ENCODE data around the gene LYPLAL1.

- TF ChIP-seq, protein P1, sequence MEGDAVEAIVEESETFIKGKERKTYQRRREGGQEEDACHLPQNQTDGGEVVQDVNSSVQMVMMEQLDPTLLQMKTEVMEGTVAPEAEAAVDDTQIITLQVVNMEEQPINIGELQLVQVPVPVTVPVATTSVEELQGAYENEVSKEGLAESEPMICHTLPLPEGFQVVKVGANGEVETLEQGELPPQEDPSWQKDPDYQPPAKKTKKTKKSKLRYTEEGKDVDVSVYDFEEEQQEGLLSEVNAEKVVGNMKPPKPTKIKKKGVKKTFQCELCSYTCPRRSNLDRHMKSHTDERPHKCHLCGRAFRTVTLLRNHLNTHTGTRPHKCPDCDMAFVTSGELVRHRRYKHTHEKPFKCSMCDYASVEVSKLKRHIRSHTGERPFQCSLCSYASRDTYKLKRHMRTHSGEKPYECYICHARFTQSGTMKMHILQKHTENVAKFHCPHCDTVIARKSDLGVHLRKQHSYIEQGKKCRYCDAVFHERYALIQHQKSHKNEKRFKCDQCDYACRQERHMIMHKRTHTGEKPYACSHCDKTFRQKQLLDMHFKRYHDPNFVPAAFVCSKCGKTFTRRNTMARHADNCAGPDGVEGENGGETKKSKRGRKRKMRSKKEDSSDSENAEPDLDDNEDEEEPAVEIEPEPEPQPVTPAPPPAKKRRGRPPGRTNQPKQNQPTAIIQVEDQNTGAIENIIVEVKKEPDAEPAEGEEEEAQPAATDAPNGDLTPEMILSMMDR (IDR thresholded peaks at IDR 0.05; ENCODE audit: insufficient read depth, low read depth, low read length): no peak
- no peak for TF ChIP-seq EZH2 (IDR thresholded peaks at IDR 0.05; ENCODE audit: insufficient read depth, low read length)
Measured at GRCh38 chr1:219215477-219215876, 41.8 kb downstream of the LYPLAL1 start.

Data from astrocyte (in vitro differentiated cells and primary cell).